Gastroesophageal sphincter (tissue), 3 donors: Measurements from ENCODE around the gene AKR7A2.

Source experiments
- EP300 ChIP-seq: sonication (generic); formaldehyde crosslinking; IDR thresholded peaks from one replicate; pipeline ENCODE4 v1.6.1; 2017; ENCODE audit warnings: antibody characterized with exemption, mild to moderate bottlenecking
- POLR2A ChIP-seq, 2 donors: fragments of 450-650 bp; IDR thresholded peaks; one replicate each; pipeline ENCODE4 v1.6.1; 2017; ENCODE audit warnings: antibody characterized with exemption in 2 of 2, mild to moderate bottlenecking in 2 of 2, moderate library complexity in 1 of 2
- TF ChIP-seq, protein P1 (sequence below), 4 experiments: fragments of 200-600 bp in 2 of 4; fragments of 450-650 bp in 2 of 4; sonication (generic) in 1 of 4; IDR thresholded peaks; one replicate each; pipeline ENCODE4 v1.5.1; 2017 to 2019; ENCODE audit warnings: antibody characterized with exemption in 4 of 4, mild to moderate bottlenecking in 2 of 4, moderate library complexity in 2 of 4

DNA sequence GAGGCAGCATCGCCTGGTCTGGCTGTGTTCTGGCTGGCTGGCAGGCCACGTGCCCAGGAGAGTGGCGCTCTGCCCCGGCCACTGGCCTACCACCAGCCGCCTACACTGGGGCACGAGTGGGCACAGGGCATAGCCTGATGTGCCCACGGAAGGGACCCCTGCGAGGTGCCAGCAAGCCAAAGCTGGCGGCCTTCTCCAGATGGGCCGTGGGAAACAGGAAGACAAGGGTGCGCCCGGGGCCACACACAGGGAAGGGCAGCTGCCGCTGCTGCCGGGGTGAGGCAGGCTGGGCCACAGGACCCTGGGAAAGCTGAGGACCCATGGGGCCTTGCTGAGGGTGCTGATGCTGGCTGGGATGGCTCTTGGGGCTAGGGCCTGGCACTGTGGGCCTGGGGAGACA lies 40.9 kb upstream of the AKR7A2 start:
- TF ChIP-seq, protein P1, sequence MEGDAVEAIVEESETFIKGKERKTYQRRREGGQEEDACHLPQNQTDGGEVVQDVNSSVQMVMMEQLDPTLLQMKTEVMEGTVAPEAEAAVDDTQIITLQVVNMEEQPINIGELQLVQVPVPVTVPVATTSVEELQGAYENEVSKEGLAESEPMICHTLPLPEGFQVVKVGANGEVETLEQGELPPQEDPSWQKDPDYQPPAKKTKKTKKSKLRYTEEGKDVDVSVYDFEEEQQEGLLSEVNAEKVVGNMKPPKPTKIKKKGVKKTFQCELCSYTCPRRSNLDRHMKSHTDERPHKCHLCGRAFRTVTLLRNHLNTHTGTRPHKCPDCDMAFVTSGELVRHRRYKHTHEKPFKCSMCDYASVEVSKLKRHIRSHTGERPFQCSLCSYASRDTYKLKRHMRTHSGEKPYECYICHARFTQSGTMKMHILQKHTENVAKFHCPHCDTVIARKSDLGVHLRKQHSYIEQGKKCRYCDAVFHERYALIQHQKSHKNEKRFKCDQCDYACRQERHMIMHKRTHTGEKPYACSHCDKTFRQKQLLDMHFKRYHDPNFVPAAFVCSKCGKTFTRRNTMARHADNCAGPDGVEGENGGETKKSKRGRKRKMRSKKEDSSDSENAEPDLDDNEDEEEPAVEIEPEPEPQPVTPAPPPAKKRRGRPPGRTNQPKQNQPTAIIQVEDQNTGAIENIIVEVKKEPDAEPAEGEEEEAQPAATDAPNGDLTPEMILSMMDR (IDR thresholded peaks at IDR 0.05) = no peak
- TF ChIP-seq EP300 (no peak), POLR2A (IDR thresholded peaks at IDR 0.05) (no peak)
